ENCODE data around the gene CRIP2.

Gene CRIP2

GRCh38 chr14:105476831-105477659 lies 2.4 kb downstream of the CRIP2 start:
- Histone ChIP-seq H3K4me1 (ENCODE audit: control insufficient read depth, insufficient read depth, low read length) (peaks cover 44% of the 10 kb centered on the region), H3K36me3 (ENCODE audit: control insufficient read depth, insufficient read depth, low read length) (no peaks in the 10 kb centered on the region), H3K4me3 (ENCODE audit: insufficient read depth, low read depth, low read length) (no peak overlapping the region), H3K27me3 (ENCODE audit: control insufficient read depth, insufficient read depth, low read length, poor library complexity, severe bottlenecking) (peaks cover 74% of the 10 kb centered on the region), H3K27ac (ENCODE audit: insufficient read depth, low read depth, low read length, poor library complexity, severe bottlenecking) (no peak overlapping the region), H3K9me3 (ENCODE audit: control insufficient read depth, low read length) (no peaks in the 10 kb centered on the region)
- WGBS, 2 experiments = 76 to 77% methylated on average over 16 of the region's 16 CpGs

- Histone ChIP-seq H3K27me3 (ENCODE audit: control insufficient read depth, insufficient read depth, low read length, poor library complexity, severe bottlenecking) (peaks cover 82% of the 10 kb centered on the region), H3K4me1 (ENCODE audit: control insufficient read depth, insufficient read depth, low read length) (peaks cover 40% of the 10 kb centered on the region), H3K36me3 (ENCODE audit: control insufficient read depth, insufficient read depth, low read length) (no peaks in the 10 kb centered on the region), H3K9me3 (ENCODE audit: control insufficient read depth, low read length) (no peaks in the 10 kb centered on the region), H3K27ac (ENCODE audit: insufficient read depth, low read depth, low read length, poor library complexity, severe bottlenecking) (no peak overlapping the region), H3K4me3 (ENCODE audit: insufficient read depth, low read depth, low read length) (no peak overlapping the region)
- WGBS, 2 experiments = 21 to 24% methylated on average over 55 to 56 of the region's 56 CpGs
These were observed 3.2 kb downstream of the CRIP2 start for GRCh38 chr14:105477660-105478397.

DNA sequence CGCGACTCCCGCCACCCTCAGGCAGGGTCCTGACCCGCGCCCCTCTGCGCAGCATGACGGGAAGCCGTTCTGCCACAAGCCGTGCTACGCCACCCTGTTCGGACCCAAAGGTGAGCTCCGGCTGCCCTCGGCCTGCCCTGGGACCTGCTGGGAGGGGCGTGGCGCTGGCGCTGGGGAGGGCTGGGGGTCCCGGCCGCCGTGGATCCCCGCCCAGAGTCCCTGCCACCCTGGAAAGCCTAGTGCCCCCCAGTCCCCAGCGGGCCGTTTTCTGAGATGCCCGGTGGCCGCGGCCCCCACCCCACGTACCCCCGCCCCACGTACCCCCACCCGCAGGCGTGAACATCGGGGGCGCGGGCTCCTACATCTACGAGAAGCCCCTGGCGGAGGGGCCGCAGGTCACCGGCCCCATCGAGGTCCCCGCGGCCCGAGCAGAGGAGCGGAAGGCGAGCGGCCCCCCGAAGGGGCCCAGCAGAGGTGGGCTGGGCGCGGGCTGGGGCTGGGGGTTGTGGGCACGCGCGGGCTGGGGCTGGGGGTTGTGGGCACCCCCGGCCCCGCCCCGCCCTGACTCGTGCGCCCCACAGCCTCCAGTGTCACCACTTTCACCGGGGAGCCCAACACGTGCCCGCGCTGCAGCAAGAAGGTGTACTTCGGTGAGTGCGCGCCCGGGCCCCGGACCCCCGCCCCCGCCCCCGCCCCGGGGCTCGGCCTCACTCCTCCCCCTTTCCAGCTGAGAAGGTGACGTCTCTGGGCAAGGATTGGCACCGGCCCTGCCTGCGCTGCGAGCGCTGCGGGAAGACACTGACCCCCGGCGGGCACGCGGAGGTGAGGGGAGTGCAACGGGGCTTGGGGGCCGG lies 4.0 kb downstream of the CRIP2 start:
- no peak overlapping the region for H3K4me3 ChIP-seq (ENCODE audit: insufficient read depth, low read depth, low read length)

DNA sequence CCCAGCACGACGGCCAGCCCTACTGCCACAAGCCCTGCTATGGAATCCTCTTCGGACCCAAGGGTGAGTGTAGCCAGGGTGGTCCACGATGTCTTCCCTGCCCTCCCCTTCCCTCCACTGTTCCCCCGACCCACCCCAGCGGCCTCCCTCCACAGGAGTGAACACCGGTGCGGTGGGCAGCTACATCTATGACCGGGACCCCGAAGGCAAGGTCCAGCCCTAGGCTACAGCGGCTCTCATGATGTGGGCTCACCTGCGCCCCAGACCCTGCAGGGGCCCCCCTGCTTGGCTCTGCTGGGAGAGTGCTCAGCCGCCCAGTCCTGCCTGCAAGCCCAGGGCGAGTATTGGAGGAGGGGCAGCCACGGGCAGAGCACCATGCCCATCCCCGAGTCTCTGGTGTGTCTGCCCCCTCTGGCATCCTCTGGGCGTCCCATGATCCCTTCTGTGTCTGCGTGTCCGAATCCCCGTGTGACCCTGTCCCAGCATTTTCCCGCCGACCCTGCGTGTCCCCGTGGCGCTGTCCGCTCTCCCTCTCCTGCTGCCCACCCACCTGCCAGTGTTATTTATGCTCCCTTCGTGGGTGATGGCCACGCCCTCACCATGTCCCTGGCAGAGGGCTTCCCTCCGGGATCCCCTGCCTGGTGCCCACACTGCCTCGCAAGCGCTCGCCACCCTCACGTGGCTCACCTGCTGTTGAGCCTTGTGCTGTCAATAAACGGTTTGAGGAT lies 5.0 kb downstream of the CRIP2 start:
- Histone ChIP-seq H3K27ac (ENCODE audit: insufficient read depth, low read depth, low read length, poor library complexity, severe bottlenecking) (no peak overlapping the region), H3K27me3 (ENCODE audit: control insufficient read depth, insufficient read depth, low read length, poor library complexity, severe bottlenecking) (peaks cover 85% of the 10 kb centered on the region), H3K4me3 (ENCODE audit: insufficient read depth, low read depth, low read length) (no peak overlapping the region), H3K36me3 (ENCODE audit: control insufficient read depth, insufficient read depth, low read length) (no peaks in the 10 kb centered on the region), H3K4me1 (ENCODE audit: control insufficient read depth, insufficient read depth, low read length) (peaks cover 45% of the 10 kb centered on the region), H3K9me3 (ENCODE audit: control insufficient read depth, low read length) (no peaks in the 10 kb centered on the region)
- WGBS, 2 experiments = 48 to 53% methylated on average over 34 of the region's 34 CpGs

More for the DNA sequence above, 4.0 kb downstream of the CRIP2 start:
- Histone ChIP-seq H3K27me3 (ENCODE audit: control insufficient read depth, insufficient read depth, low read length, poor library complexity, severe bottlenecking) (peaks cover 85% of the 10 kb centered on the region), H3K36me3 (ENCODE audit: control insufficient read depth, insufficient read depth, low read length) (no peaks in the 10 kb centered on the region), H3K9me3 (ENCODE audit: control insufficient read depth, low read length) (no peaks in the 10 kb centered on the region), H3K4me1 (ENCODE audit: control insufficient read depth, insufficient read depth, low read length) (peaks cover 38% of the 10 kb centered on the region), H3K27ac (ENCODE audit: insufficient read depth, low read depth, low read length, poor library complexity, severe bottlenecking) (no peak overlapping the region)
- WGBS, 2 experiments = 12% methylated on average over 80 to 81 of the region's 81 CpGs

DNA sequence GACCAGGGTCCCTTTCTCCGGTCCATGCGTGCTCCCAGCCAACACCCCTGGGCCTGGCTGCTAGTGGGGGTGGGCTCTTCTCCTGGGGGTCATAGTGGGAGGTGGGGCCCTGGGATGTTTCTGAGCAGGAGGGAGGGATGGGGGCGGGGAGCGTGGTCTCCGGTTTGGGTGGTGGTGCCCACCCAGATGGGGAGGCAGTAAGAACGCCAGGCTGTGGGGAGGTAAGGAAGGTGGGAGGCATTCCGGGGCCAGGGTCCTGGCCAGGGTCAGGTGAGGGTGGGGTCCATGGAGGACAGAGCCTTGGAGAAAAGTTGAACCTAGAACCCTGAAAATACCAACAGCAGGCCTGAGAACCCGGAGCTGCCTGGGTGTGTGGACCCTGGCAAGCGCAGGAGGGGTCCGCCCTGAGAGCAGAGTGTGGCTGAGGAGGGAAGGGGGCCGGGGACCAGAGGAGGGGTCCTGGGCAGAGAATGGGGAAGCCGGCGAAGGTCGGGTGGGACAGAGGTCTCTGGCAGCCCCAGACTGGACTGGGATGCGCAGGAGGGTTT lies 5.7 kb downstream of the CRIP2 start:
- H3K4me3 ChIP-seq (ENCODE audit: insufficient read depth, low read depth, low read length) = no peak overlapping the region
- H3K27me3 ChIP-seq (ENCODE audit: control insufficient read depth, insufficient read depth, low read length, poor library complexity, severe bottlenecking) = peaks cover 85% of the 10 kb centered on the region
- WGBS, 2 experiments = 70 to 72% methylated on average over 15 of the region's 15 CpGs
- no peaks in the 10 kb centered on the region for H3K36me3 ChIP-seq (ENCODE audit: control insufficient read depth, insufficient read depth, low read length)
- no peaks in the 10 kb centered on the region for H3K9me3 ChIP-seq (ENCODE audit: control insufficient read depth, low read length)
- H3K27ac ChIP-seq (ENCODE audit: insufficient read depth, low read depth, low read length, poor library complexity, severe bottlenecking) = no peak overlapping the region
- H3K4me1 ChIP-seq (ENCODE audit: control insufficient read depth, insufficient read depth, low read length) = peaks cover 47% of the 10 kb centered on the region

DNA sequence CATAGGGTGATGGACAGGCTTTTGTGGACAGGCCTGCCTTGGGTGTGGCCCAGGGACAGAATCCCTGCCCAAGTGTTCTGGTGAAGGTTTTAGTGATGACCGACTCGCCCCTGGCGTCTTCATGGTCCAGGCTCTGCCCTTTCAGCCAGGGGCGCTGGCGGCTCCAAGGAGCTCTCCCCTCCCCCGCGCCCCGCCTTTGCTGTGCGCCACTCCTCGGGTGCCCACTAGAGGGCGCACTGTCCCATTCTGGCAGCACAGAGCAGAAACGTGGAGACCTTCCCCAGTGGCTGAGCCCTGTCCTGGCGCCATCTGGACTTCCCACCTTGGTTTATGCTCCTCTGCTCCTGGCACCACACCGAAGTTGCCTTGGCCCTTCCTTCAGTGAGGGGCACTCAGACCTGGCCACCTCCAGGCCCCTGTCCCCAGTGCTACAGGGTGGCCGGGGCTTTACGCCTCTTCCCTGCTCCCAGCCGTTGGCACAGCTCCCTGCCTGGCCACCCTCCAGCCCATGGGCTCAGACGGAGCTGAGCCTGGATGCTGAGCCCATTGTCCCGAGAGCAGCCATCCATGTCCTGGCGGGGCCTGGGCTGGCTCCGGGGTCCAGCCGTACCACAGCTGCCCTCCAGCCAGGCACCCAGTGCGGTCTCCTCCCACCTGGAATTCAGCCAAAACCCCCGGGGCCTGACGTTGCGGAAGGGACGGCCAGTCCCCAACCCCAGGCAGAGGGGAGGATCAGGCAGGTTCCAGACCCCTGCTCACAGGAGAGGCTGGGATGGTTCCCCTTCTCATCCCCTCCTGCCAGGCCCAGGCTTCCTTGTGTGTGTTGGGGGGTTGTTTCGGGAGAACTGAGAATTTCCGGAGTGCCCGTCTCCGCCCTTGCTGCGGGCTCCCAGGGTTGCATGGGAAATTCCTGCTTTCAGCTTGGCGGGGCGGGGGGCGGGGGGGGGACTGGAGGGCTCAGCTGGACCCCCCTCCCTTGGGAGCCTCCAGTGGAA lies 6.5 kb downstream of the CRIP2 start:
- 12 to 13% methylated on average over 35 of the region's 35 CpGs for WGBS, 2 experiments
- H3K36me3 ChIP-seq (ENCODE audit: control insufficient read depth, insufficient read depth, low read length) = no peaks in the 10 kb centered on the region
- H3K4me3 ChIP-seq (ENCODE audit: insufficient read depth, low read depth, low read length) = peak overlapping the region; percentile 29
- H3K4me1 ChIP-seq (ENCODE audit: control insufficient read depth, insufficient read depth, low read length) = peaks cover 47% of the 10 kb centered on the region
- H3K27me3 ChIP-seq (ENCODE audit: control insufficient read depth, insufficient read depth, low read length, poor library complexity, severe bottlenecking) = peaks cover 85% of the 10 kb centered on the region
- peak overlapping the region; percentile 71 for H3K27ac ChIP-seq (ENCODE audit: insufficient read depth, low read depth, low read length, poor library complexity, severe bottlenecking)
- H3K9me3 ChIP-seq (ENCODE audit: control insufficient read depth, low read length) = no peaks in the 10 kb centered on the region

DNA sequence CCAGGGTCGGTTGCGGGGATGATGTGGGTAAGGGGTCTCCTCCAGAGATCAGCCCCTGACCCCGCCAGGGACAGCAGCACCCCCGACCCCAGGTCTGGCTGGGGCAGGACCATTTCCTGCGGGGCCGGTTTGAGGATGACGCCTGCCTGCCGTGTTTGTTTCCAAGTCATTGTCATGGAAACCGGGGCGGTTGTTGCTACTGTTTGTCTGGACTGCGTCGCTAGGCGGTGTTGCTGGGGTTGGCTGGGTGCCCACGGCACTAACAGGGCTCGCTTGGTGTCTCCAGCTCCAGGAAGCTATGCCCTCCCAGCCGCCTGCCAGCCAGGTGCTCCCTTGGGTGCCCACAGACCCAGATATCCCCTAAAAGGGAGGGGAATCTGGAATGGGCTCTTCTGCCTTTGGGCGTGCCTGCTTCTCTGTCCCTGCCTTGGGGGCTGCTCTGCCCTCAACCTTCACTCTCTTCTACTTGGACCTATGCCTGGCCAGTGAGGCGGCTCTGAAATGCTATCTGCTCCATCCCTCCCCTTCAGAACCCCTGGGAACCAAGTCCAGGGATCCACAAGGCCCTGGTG lies 7.4 kb downstream of the CRIP2 start:
- WGBS, 2 experiments = 7 to 8% methylated on average over 18 of the region's 18 CpGs
- Histone ChIP-seq H3K4me3 (ENCODE audit: insufficient read depth, low read depth, low read length) (no peak overlapping the region), H3K27ac (ENCODE audit: insufficient read depth, low read depth, low read length, poor library complexity, severe bottlenecking) (no peak overlapping the region), H3K27me3 (ENCODE audit: control insufficient read depth, insufficient read depth, low read length, poor library complexity, severe bottlenecking) (peaks cover 85% of the 10 kb centered on the region), H3K4me1 (ENCODE audit: control insufficient read depth, insufficient read depth, low read length) (peaks cover 55% of the 10 kb centered on the region), H3K36me3 (ENCODE audit: control insufficient read depth, insufficient read depth, low read length) (no peaks in the 10 kb centered on the region), H3K9me3 (ENCODE audit: control insufficient read depth, low read length) (no peaks in the 10 kb centered on the region)

DNA sequence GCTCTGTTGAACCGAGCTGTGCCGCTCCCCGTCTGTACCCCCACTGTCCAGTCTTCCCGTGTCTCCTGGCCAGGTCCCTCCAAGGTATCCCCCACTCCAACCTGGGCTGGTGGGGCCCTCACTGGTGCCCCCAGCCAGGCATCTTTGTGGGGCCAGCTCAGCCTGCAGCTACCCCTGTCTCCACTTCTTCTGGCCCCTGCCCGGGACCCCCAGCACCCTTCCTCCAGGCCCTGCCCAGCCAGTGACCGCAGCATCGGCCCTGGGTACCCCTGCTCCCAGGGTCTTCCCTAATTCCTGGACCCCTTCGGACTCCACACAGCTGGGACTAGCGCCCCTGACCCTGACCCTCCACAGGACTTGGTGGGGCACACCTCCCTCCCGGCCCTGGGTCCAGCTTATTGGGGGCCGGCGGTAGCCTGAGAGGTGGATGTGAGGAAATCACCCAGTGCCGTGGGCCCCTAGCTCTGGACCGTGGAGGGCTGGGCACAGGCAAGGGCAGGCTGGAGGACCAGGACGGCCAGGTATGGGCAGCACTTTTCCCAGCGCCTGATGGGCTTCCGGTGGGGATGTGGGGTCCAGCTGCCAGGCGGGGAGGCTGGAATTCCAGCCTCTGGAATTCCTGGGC lies 8.0 kb downstream of the CRIP2 start:
- Histone ChIP-seq H3K27ac (ENCODE audit: insufficient read depth, low read depth, low read length, poor library complexity, severe bottlenecking) (no peak overlapping the region), H3K27me3 (ENCODE audit: control insufficient read depth, insufficient read depth, low read length, poor library complexity, severe bottlenecking) (peaks cover 85% of the 10 kb centered on the region)

More for the DNA sequence above, 8.0 kb downstream of the CRIP2 start:
- no peaks in the 10 kb centered on the region for H3K36me3 ChIP-seq (ENCODE audit: control insufficient read depth, insufficient read depth, low read length)
- H3K9me3 ChIP-seq (ENCODE audit: control insufficient read depth, low read length) = no peaks in the 10 kb centered on the region
- no peak overlapping the region for H3K4me3 ChIP-seq (ENCODE audit: insufficient read depth, low read depth, low read length)
- H3K4me1 ChIP-seq (ENCODE audit: control insufficient read depth, insufficient read depth, low read length) = peaks cover 61% of the 10 kb centered on the region
- WGBS, 2 experiments = 89 to 93% methylated on average over 18 of the region's 18 CpGs
